Renal pelvis (tissue), 4 donors: ENCODE measurements around the gene KASH5. TPM values are rescaled to one million over a fixed set of nuclear protein-coding genes. Genes with fewer than 3 reads are reported as not detected.
"Not testable (repeated sequence)": the region's sequence is repeated elsewhere in the genome, so short reads cannot be mapped to it uniquely, and the experiment has no call there.

ENCODE experiments used
- DNase-seq: peaks from one replicate; pipeline ENCODE4 v3.0.0-alpha.2; 2013
- polyA plus RNA-seq, 3 donors: library from polyadenylated mRNA; unstranded; fragments of 120-200 nt; gene quantifications; one replicate each; pipeline ENCODE4 v1.2.1, GENCODE V29; 2013; ENCODE audit not compliant: insufficient read length in 3 of 3

The KASH5 gene
- polyA plus RNA-seq, 3 donors = 0.10 to 0.34 TPM; not detected in 1

DNA sequence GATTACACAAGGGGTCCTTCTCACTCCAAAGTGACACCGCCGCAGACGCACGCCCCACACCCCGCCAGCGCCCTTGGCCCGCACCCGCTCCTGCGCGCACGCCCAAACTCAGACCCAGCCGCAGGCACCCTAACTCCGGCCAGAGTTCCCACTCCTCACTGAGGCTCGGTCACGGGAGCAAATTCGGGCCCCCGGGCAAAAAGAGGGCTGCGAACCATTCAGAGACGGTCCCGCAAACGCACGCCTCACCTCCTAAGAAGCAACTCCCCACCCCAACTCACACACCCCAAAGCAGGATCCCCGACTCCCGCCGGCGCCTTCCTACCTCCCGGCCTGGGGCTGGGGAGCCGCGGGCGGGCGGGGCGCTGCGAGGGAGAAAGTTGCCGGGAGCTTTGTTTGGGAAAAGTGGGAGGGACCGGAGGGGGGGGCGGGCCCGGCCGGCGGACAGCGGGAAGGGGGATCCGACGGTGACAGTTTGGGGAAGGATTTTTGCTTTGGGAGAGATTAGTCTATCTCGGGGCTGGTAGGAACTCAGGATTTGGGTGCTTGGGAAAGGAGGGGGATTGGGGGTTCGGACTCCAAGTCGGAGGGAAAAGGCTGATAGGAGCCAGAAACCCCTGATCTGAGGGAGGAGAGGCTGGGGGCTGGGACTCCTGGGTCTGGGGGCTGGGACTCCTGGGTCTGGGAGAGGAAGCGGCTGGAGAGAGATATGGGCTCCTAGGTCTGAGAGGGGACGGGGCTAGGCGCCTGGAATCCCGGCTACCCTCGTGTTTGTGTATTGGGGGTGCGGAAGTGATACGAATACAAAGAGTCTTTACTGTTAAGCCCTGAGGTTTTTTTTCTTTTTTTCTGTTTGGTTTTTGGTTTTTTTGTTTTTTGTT is 25.8 kb upstream of the KASH5 start, which contains the start of gene TEAD2:
Gene TEAD2, minus strand, starts transcription at position 369 of the 881 bp plus-strand sequence. CDS start 2,341 bp downstream, outside the sequence.
- DNase-seq = peak; percentile 78

DNA sequence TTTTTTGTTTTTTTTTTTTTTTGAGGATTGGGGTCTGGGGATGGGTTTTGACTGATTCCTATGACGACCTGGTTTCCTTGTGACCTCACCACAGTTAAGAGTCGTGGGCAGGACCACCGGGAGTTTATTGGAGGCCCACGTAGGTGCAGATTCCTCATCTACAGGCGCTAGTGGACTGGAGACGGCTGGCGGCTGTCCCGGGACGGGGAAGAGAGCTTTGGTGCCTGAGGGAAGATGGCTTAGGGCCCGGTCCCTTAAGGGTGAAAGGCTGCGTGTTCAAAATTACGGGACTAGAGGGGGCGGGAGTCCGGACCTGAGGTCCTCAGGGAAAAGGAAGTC is 25.2 kb upstream of the KASH5 start:
- peak; percentile 52 for DNase-seq

DNA sequence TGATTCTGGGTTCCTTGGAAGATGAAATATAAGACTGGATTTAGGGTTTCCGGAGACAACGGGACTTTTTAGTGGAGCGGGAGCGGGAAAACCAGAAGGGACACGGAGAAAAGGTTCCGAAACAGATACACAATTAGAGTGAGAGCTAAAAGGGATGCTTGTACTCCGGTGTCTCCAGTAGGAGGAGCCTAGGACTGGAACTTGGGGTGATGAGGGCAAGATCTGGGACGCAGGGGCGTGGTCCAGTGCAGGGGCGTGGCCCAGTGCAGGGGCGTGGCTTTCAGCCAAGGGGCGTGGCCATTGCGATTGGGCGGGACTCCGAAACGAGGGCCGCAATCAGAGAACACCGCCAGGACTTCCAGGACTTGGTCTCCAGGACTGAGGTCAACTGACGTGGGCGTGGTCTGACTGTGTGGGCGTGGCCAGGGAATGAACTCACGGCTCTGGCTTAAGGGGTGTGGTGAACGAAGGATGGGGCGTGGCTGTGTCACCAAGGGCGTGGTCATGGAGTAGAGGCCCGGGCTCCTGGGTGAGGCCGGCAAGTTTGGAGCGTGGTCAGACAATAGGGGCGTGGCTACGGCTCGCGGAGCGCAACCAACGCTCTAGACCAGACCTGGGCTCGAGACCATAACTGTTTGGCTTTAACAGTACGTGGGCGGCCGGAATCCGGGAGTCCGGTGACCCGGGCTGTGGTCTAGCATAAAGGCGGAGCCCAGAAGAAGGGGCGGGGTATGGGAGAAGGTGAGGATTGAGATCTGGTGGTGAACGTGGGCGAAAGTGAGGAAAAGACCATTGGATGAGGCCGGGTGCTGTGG is 24.6 kb upstream of the KASH5 start, which contains the start of gene DKKL1:
Gene DKKL1, plus strand, starts transcription at position 610 of the 815 bp plus-strand sequence. Its CDS starts 122 bp downstream, at position 732.
- DNase-seq = peak; percentile 97

DNA sequence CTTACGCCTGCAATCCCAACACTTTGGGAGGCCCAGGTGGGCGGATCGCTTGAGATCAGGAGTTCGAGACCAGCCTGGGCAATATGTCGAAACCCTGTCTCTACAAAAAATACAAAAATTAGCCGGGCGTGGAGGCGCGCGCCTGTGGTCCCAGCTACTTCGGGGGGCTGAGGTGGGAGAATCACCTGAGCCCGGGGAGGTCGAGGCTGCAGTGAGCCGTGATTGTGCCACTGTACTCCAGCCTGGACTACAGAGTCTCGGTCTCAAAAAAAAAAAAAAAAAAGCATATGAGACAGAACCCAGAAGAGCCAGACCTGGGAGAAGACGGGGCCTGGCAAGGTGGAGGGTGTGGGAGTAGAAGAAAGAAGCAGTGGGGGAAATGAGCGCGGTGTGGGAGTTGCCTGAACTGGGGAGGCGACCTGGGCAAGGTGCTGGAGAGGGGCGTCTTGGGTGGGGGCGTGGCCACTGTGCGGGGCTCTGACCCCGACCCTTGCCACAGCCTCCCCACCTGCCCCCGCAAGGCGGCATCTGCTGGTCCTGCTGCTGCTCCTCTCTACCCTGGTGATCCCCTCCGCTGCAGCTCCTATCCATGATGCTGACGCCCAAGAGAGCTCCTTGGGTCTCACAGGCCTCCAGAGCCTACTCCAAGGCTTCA is 23.8 kb upstream of the KASH5 start:
- no peak for DNase-seq

DNA sequence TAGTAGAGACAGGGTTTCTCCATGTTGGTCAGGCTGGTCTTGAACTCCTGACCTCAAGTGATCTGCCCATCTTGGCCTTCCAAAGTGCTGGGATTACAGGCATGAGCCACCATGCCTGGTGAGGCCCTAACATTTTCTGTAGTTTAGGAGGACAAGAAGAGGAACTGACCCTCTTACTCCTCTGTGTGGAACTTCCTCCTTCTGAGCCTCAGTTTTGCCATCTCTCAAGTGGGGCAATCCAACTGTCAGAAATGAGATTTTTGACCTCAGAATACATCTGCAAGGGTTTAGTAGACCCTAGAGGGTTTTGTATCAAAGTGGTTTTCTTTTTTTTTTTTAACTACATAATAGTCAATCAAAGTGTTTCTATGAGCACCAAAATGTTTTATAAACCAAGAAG is 21.9 kb upstream of the KASH5 start:
- no peak for DNase-seq

DNA sequence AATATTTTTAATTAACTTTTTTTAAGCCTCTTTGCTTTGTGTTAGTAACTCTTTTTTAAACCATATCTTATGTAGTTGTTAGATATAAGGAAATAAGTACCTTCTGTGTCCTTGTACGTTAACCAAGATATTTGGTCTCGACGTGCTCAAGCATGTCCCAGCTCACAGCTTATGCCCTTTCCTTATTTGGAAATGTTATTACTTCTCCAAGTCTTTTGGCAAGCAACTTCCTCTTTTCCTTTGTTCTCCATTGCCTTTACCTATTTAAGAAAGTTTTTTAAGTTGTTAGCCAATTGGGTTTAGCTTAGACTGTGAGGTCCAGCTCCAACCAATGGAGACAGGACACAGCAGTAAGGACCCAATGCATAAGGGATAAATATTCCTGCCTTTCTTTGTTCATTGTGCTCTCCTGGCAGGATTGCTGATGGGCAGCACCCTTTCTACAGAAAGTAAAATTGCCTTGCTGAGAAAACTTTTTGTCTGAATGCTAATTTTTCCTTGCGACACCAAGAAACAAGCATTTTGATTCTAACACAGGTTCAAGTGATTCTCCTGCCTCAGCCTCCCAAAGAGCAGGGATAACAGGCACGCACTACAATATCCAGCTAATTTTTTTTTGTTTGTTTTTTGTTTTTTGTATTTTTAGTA is 19.2 kb upstream of the KASH5 start:
- no peak for DNase-seq

DNA sequence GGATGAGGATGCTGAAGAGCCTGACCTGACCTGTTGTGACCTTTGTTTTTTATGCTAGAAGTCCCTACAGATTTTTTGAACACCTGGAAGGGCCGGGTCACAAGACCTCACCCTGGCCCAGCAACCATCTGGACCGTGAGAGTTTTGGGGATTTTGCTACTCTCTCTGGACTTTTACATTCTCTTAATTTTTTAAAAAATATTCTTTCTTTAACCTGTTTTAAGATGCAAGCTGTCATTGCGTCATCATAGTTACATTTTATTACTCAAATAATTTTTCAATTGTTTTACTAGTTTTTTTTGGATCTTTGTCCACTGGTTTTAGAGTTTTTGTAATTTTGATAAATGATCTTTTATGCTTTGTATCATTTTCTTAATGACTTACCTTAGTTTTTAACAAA is 16.9 kb upstream of the KASH5 start:
- DNase-seq = no peak

DNA sequence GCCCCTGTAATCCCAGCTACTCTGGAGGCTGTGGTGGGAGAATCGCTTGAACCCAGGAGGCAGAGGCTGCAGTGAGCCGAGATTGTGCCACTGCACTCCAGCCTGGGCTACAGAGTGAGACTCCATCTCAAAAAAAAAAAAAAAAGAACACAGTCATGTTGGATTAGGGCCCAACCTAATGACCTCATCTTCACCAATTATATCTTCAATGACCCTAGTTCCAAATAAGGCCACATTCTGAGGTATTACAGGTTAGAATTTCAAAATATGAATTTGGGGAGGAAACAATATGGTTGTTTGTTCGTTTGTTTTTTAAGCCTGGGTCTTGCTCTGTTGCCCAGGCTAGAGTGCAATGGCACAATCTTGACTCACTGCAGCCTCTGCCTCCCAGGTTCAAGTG is 14.9 kb upstream of the KASH5 start:
- DNase-seq = not testable (repeated sequence)

DNA sequence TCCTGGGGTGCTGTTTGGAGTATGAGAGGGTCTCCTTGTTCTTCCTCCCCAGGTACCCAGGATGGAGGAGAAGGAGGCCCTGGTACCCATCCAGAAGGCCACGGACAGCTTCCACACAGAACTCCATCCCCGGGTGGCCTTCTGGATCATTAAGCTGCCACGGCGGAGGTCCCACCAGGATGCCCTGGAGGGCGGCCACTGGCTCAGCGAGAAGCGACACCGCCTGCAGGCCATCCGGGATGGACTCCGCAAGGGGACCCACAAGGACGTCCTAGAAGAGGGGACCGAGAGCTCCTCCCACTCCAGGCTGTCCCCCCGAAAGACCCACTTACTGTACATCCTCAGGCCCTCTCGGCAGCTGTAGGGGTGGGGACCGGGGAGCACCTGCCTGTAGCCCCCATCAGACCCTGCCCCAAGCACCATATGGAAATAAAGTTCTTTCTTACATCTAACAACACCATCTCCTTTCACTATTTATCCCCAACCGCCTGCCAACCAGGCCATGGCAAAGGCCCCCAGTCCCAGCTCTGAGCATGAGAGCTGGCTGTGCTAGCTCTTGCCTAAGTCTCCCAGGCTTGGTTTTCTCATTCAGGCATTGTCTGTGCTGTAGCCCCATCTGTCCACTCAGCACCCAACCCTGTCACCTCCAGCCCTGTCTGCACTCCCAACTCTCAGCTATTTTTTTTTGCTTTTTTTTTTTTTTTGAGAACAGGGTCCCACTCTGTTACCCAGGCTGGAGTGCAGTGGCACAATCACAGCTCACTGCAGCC is 13.2 kb upstream of the KASH5 start:
- DNase-seq = no peak

DNA sequence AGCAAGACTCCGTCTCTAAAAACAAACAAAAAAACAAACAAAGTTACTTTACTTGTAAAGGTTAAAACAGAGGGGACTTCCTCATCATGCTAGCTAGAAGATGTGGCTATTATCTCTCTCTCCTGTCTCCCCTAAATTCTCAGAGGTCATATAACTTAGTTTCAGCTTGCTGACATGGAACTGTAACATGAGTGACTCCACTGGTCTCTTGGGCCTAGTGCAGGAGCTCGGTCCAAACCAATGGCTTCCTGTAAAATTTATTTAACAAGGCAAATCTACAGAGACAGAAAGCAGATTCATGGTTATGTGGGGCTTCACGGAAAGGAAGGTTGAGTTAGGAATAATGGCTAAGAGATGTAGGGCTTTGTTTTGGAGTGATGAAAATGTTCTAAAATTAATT is 9.5 kb upstream of the KASH5 start:
- DNase-seq = no peak

DNA sequence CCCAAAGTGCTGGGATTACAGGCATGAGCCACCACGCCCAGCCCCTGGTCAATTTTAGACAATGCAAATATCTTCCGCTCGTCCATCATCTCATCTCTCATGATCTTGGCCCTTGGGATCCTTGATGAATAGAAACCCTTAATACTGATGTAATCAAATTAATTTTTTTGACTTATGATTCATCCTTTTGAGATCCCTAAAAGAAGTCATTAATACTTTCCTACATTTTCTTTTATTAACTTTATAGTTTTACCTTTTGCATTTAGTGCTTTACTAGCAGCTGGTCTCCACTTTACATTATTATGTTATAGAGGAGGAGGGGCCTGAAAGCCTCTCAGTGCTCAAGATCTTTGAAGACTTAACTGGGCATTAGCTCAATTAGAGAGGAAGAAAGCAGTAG is 7.7 kb upstream of the KASH5 start:
- no peak for DNase-seq

DNA sequence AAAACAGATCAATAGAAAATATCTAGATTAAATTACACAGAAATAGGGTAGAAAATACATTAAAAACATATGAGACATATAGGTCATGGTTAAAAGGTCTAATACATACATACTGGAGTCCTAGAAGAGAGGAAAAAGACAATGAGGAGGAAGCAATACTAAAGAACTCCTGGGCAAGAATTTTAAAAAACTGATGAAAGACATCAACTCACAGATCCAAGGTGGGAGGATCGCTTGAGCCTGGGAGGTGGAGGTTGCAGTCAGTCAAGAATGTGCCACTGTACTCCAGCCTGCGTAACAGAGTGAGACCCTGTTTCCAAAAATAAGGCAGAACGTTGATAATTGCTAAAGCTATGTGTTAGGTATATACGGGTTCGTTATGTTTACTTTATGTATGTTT is 5.4 kb upstream of the KASH5 start:
- DNase-seq = no peak

DNA sequence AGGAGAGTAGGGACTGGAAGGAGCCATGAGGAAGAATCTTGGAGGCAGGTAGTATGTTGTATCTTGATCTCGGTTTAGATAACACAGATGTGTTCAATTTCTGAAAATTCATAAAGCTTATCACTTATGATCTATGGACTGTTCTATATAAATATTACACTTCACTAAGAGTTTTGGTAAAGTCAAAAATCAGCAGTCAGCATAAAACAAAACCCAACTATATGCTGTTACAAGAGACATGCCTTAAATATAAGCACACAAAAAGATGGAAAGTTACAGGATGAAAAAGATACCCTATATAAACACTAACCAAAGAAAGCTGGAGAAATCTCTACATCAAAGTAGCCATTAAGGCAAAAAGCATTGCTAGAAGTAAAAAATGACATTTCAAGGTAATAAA is 4.5 kb upstream of the KASH5 start:
- DNase-seq = no peak

DNA sequence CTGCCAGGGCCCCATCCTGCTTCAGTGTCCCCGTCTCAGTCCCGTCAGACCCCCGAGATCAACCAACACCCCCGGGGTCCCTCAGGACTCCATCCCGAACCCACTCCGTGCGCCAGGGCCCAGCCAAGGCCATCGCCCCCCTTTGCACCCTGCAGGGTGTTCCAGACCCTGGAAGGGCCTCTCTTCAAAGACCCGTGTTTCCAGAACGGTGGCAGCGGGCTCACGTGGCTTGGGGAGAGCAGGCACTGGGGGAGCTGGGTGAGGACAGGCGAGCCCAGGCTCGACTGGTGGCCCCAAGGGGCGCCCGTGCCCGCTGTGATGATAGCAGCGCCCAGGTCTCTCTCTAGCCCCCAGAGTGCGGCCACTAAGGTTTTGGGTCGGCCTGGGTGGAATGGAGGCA is 1.4 kb downstream of the KASH5 start:
- no peak for DNase-seq

DNA sequence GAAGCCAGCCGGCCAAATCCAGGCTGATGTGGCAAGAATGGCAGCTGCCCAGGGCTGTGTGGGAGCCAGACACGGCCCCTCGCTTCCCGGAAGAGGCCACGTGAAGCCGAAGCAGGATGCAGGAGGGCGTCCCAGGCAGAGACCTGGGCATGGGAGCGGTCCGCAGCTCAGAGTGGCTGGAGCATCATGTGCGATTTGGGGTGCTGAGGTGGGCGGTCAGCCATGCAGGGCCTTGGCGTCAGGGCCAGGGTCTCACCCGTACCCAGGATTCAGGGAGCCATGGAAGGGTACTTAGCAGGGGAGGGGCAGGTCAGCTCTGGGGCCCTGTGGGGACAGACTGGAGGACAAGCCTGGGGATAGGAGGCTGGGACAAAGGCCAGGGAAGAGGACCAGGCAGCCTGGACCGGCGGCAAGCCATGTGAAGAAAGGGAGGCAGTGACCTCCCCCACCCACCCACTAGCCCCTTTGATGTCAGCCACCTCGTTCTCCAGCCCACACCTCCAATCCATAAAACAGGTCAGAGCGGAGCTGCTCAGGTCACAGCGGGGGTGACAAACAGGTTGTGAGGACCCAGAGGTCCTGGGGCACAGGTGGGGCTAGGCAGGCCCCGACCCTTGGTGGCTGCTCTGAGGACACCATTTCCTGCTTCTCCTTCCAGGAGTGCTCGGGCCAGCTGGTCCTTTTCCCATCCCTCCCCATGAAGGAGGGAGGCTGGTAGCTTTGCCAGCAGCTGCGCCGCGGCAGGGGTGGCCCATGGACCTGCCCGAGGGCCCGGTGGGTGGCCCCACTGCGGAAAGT is 2.3 kb downstream of the KASH5 start:
- DNase-seq = no peak

DNA sequence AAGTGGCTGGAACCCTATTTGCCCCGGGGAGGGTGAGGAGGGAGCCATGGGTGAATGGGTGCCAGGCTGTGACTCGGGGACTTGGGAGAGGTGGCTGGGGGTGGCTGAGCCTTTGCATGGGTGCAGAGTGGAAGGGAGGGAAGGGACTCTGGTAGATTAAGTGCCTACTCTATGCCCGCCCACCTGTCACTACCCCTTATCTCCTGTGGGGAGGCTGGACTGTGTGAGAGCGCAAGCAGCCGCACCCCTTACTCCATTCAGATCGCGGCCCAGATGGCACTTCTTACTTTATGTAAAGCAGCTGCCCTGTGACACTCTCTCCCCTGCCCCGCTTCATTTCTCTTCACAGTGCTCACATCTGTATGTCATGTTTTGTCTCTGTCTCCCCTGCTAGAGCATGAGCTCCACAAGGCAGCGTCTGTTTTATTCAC is 2.9 kb downstream of the KASH5 start:
- no peak for DNase-seq

DNA sequence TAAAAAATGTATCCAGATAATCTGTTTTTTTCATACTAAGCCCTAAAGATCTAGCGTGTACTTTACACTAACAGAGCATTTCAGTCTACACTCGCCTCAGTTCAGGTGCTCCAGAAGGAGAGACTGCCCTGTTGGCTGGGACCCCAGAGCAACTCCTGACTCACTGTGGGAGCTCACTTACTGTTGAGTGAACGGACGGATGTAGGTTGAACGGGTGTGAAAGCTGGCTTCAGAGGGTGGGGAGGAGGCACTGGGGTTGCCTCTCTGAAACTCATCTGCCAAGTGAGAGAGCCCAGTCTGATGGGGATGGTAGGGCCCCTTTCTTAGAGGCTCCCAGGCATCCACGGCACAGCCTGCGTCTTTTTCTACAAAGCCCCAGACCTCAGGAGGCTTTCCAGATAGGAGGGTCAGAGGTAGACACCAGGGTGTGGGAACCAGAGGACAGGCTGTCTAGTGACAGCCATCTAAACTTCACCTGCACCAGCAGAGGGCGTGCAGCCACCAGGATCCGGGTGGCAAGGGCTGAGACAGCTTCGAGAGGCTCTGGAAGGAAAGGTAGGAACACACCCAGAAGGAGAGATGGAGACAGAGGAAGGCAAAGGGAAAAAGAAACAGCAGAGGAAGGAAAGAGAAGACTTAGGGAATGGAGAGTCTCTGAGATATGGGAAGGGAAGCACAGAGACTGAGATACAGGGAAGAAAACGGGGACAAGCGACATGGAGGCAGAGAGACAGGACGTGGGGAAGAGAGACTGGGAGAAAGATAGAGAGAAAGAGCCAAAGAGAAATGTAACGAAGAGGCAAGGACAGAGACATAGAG is 3.7 kb downstream of the KASH5 start:
- DNase-seq = peak; percentile 69

DNA sequence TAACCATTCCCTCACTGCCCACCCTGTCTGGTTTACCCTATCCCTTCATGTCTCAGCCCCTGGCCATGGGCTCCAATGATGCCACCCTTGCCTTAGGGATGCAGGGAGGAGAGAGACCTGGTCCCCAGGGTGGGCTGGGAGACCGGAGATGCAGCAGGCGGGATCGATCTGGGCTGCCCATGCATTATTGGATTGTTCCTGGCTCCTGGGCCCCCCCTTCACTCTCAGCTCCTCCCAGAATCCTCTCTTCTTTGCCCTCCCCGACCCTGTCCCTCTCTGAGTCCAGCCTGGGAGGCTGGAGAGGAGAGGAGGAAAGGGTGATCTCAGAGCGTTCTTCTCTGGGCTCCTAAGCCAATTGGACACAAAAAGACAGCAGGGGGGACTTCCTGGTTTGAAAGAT is 5.8 kb downstream of the KASH5 start:
- DNase-seq = no peak
